Neutrophil (primary cell): ENCODE data around the gene CARHSP1.
"Not testable (repeated sequence)": the region's sequence is repeated elsewhere in the genome, so short reads cannot be mapped to it uniquely, and the experiment has no call there.

Experiments used
- H3K27ac ChIP-seq: fragments of 200-600 bp; sonication (generic); 2 replicates; pipeline ENCODE4 v1.5.1; 2016; ENCODE audit warnings: mild to moderate bottlenecking, moderate library complexity
- H3K27me3 ChIP-seq: fragments of 200-600 bp; sonication (generic); 2 replicates; pipeline ENCODE4 v1.6.0; 2016; ENCODE audit warnings: mild to moderate bottlenecking
- H3K36me3 ChIP-seq: fragments of 200-600 bp; sonication (generic); 2 replicates; pipeline ENCODE4 v1.5.1; 2017
- H3K4me1 ChIP-seq, 2 experiments: fragments of 200-600 bp in 1 of 2; sonication (generic) in 1 of 2; 1 replicate in 1 of 2; 2 replicates in 1 of 2; pipeline versions ENCODE4 v1.5.1 to v1.6.1; 2013 to 2016; ENCODE audit warnings: low read depth in 1 of 2, low read length in 1 of 2, mild to moderate bottlenecking in 1 of 2, moderate library complexity in 1 of 2; ENCODE audit not compliant: control insufficient read depth in 1 of 2, insufficient read depth in 1 of 2
- H3K4me3 ChIP-seq, 2 experiments: fragments of 200-600 bp in 1 of 2; sonication (generic) in 1 of 2; 1 replicate in 1 of 2; 2 replicates in 1 of 2; pipeline ENCODE4 v1.5.1; 2013 to 2016; ENCODE audit warnings: low read depth in 1 of 2, low read length in 1 of 2, mild to moderate bottlenecking in 1 of 2, moderate library complexity in 1 of 2
- H3K9me3 ChIP-seq: fragments of 200-600 bp; sonication (generic); 2 replicates; pipeline ENCODE4 v1.5.1; 2016
- CTCF ChIP-seq: fragments of 200-600 bp; sonication (generic); IDR thresholded peaks from 2 replicates; pipeline ENCODE4 v1.5.1; 2016; ENCODE audit warnings: antibody characterized with exemption

CARHSP1 gene

GRCh38 chr16:8872967-8873865, 4.4 kb upstream of the CARHSP1 start:
- Histone ChIP-seq H3K9me3 (no peaks in the 10 kb centered on the region), H3K27ac (no peak overlapping the region), H3K36me3 (no peaks in the 10 kb centered on the region), H3K27me3 (peaks cover 9% of the 10 kb centered on the region), H3K4me3 (no peak overlapping the region), H3K4me1 (peaks cover 18 to 22% of the 10 kb centered on the region in 2 experiments)
- no peak for TF ChIP-seq CTCF

GRCh38 chr16:8872071-8872470, 3.3 kb upstream of the CARHSP1 start:
- H3K4me3 ChIP-seq, result no peak overlapping the region
- H3K36me3 ChIP-seq, result no peaks in the 10 kb centered on the region
- H3K27me3 ChIP-seq, result no peaks in the 10 kb centered on the region
- H3K27ac ChIP-seq, result no peak overlapping the region
- no peak for TF ChIP-seq CTCF
- peaks cover 30 to 33% of the 10 kb centered on the region in 2 experiments for H3K4me1 ChIP-seq
- no peaks in the 10 kb centered on the region for H3K9me3 ChIP-seq

- H3K4me3 ChIP-seq, result peak overlapping the region in 1 of 2 experiments; percentile 90
- not testable (repeated sequence) for H3K27me3 ChIP-seq, H3K9me3 ChIP-seq, H3K36me3 ChIP-seq
- H3K27ac ChIP-seq, result peak overlapping the region; percentile 94
- peaks cover 33 to 41% of the 10 kb centered on the region in 2 experiments for H3K4me1 ChIP-seq
Measured at GRCh38 chr16:8869988-8870241, 1.1 kb upstream of the CARHSP1 start.

- peak overlapping the region; percentile 94 for H3K27ac ChIP-seq
- H3K4me1 ChIP-seq, result peaks cover 33 to 41% of the 10 kb centered on the region in 2 experiments
- no peaks in the 10 kb centered on the region for H3K27me3 ChIP-seq
- H3K36me3 ChIP-seq, result no peaks in the 10 kb centered on the region
- H3K9me3 ChIP-seq, result no peaks in the 10 kb centered on the region
- peak overlapping the region; percentile 53 to 90 for H3K4me3 ChIP-seq
- peak; percentile 56 for TF ChIP-seq CTCF
Measured at GRCh38 chr16:8869212-8869987, 594 bp upstream of the CARHSP1 start.

GRCh38 chr16:8867932-8868415, 832 bp downstream of the CARHSP1 start:
- Histone ChIP-seq H3K9me3 (no peaks in the 10 kb centered on the region), H3K27ac (peak overlapping the region; percentile 94), H3K4me3 (peak overlapping the region; percentile 77 to 90), H3K36me3 (peaks cover 6% of the 10 kb centered on the region), H3K27me3 (no peaks in the 10 kb centered on the region), H3K4me1 (peaks cover 33 to 41% of the 10 kb centered on the region in 2 experiments)
- TF ChIP-seq CTCF, result no peak
